Naive thymus-derived CD8-positive, alpha-beta T cell (primary cell): Measurements from ENCODE around the gene SLIT3. TPM values are rescaled to one million over a fixed set of nuclear protein-coding genes. Genes with fewer than 3 reads are reported as not detected.

Experiments
- ATAC-seq, 2 donors: fragments of 150-1000 bp; cut with Tn5 transposase in 1 of 2; sonication (Bioruptor Pico), chemical (Tn5 transposase) in 1 of 2; 1 replicate in 1 of 2; 2 replicates in 1 of 2; pipeline ENCODE4 v1.10.0; 2021; ENCODE audit warnings: mild to moderate bottlenecking in 2 of 2, moderate library complexity in 2 of 2
- POLR2A ChIA-PET: fragments of 350-600 bp; sonication (Branson Sonifier 250); formaldehyde crosslinking; loops from one replicate; lab custom pipeline; 2021; ENCODE audit warnings: antibody characterized with exemption; lab: Charles Lee
- DNase-seq, 10 donors: peaks; one replicate each; pipeline versions ENCODE4 v3.0.0 to v3.0.0-alpha.2; 2020 to 2022
- H3K27ac Mint-ChIP-seq, 10 donors: one replicate each; pipeline ENCODE4 v1.8.0; 2020 to 2022; ENCODE audit warnings: mild to moderate bottlenecking in 10 of 10, mixed read lengths in 10 of 10, moderate library complexity in 4 of 10, inconsistent platforms in 1 of 10
- H3K27me3 Mint-ChIP-seq, 5 donors: one replicate each; pipeline ENCODE4 v1.8.0; 2021 to 2022; ENCODE audit warnings: mixed read lengths in 5 of 5
- H3K36me3 Mint-ChIP-seq, 3 donors: one replicate each; pipeline ENCODE4 v1.8.0; 2020 to 2022; ENCODE audit warnings: mixed read lengths in 3 of 3, mild to moderate bottlenecking in 2 of 3, inconsistent platforms in 1 of 3
- H3K4me1 Mint-ChIP-seq, 4 donors: one replicate each; pipeline ENCODE4 v1.8.0; 2021 to 2022; ENCODE audit warnings: mixed read lengths in 4 of 4
- H3K4me3 Mint-ChIP-seq, 10 donors: one replicate each; pipeline ENCODE4 v1.8.0; 2020 to 2022; ENCODE audit warnings: mild to moderate bottlenecking in 10 of 10, mixed read lengths in 10 of 10, moderate library complexity in 6 of 10, inconsistent platforms in 1 of 10
- H3K9me3 Mint-ChIP-seq, 9 donors: one replicate each; pipeline ENCODE4 v1.8.0; 2020 to 2022; ENCODE audit warnings: mixed read lengths in 9 of 9, mild to moderate bottlenecking in 3 of 9, inconsistent platforms in 1 of 9, moderate library complexity in 1 of 9
- polyA plus RNA-seq, 3 donors: library from polyadenylated mRNA; unstranded; fragments of 300-500 nt; fragmentation: Illumina TruSeq; gene quantifications; one replicate each; pipeline ENCODE4 v1.2.3, GENCODE V29; 2021
- total RNA-seq, 8 experiments: library from RNA in 2 of 8; stranded (reverse) in 2 of 8; gene quantifications; one replicate each; pipeline ENCODE4 v1.2.3 and lab custom pipeline; 2021 to 2026

SLIT3 gene
- total and polyA plus RNA-seq, 5 experiments from 2014 or later, result not detected

DNA sequence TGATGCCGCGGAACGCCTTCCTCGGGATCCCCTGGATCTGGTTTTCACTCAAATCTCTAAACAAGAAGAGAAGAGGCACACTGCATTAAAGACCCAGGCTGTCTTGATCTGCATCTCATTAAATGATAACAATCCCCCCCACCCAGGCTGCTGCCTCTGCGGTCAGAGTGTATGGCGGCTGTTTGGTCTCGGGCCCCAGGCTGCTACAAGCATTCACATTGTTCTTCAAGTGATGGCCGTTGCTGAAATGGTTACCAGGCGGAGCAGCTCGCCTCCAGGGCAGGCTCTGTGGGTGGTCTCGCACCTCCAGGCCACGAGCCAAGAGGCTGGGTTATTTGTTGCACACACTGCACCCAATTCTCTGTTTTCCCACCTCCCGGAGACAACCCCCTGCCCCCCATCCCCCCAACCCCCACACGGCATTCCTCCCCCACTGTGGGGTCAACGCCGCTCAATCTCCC, 417.6 kb downstream of the SLIT3 start:
- Mint-ChIP-seq H3K9me3 (no peaks in the 10 kb centered on the region), H3K27ac (no peak overlapping the region), H3K27me3 (peaks cover 0 to 10% (median 0%) of the 10 kb centered on the region in 5 donors), H3K4me3 (peak overlapping the region in 1 of 10 donors; percentile 45), H3K4me1 (peaks cover 0 to 10% (median 0%) of the 10 kb centered on the region in 4 donors), H3K36me3 (no peaks in the 10 kb centered on the region)
- ATAC-seq, result no peak
- no peak for DNase-seq
- POLR2A ChIA-PET, result no interaction called here

DNA sequence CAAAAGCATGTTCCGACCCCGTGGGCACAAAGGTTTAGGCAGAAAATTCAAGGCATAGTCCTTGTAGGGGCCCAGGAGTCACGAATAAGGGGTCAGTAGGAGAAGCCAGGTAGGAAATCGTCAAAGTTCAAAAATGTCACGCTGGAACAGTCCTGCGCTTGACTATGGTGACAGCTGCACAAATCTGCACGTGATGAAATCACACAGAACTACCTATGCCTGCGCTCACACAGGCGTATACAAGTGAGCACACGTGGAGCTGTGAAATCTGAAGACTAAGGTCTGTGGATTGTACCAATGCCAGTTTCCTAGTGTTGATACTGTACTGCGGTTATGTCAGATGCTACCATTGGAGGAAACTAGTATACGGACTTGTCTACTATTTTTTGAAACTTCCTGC, 418.7 kb downstream of the SLIT3 start:
- ATAC-seq (no peak), DNase-seq (no peak)
- H3K4me1 Mint-ChIP-seq, result peaks cover 0 to 12% (median 1%) of the 10 kb centered on the region in 4 donors
- H3K9me3 Mint-ChIP-seq, result peaks cover 0 to 2% (median 0%) of the 10 kb centered on the region in 9 donors
- POLR2A ChIA-PET, result no interaction called here
- H3K36me3 Mint-ChIP-seq, result no peaks in the 10 kb centered on the region
- peaks cover 2 to 9% (median 4%) of the 10 kb centered on the region in 5 donors for H3K27me3 Mint-ChIP-seq
- H3K4me3 Mint-ChIP-seq, result no peak overlapping the region
- no peak overlapping the region for H3K27ac Mint-ChIP-seq

- ATAC-seq (no peak), DNase-seq (no peak)
- POLR2A ChIA-PET, result no interaction called here
- H3K4me3 Mint-ChIP-seq, result no peak overlapping the region
- peaks cover 6 to 12% (median 8%) of the 10 kb centered on the region in 5 donors for H3K27me3 Mint-ChIP-seq
- H3K27ac Mint-ChIP-seq, result no peak overlapping the region
- H3K9me3 Mint-ChIP-seq, result peaks cover 0 to 4% (median 0%) of the 10 kb centered on the region in 9 donors
- peaks cover 0 to 12% (median 3%) of the 10 kb centered on the region in 4 donors for H3K4me1 Mint-ChIP-seq
- H3K36me3 Mint-ChIP-seq, result no peaks in the 10 kb centered on the region
Observed at GRCh38 chr5:168881427-168882149, 419.4 kb downstream of the SLIT3 start.

- Mint-ChIP-seq H3K36me3 (no peaks in the 10 kb centered on the region), H3K4me1 (peaks cover 0 to 12% (median 3%) of the 10 kb centered on the region in 4 donors), H3K27ac (no peak overlapping the region), H3K9me3 (peaks cover 0 to 4% (median 0%) of the 10 kb centered on the region in 9 donors), H3K27me3 (peaks cover 6 to 17% (median 16%) of the 10 kb centered on the region in 5 donors), H3K4me3 (no peak overlapping the region)
- no peak for DNase-seq
- POLR2A ChIA-PET, result no interaction called here
- ATAC-seq, result no peak
Observed at GRCh38 chr5:168879929-168880328, 421.0 kb downstream of the SLIT3 start.

GRCh38 chr5:168879331-168879730, 421.6 kb downstream of the SLIT3 start:
- peaks cover 0 to 12% (median 3%) of the 10 kb centered on the region in 4 donors for H3K4me1 Mint-ChIP-seq

GRCh38 chr5:168878135-168878745, 422.7 kb downstream of the SLIT3 start:
- no peak overlapping the region for H3K27ac Mint-ChIP-seq
- peaks cover 0 to 4% (median 0%) of the 10 kb centered on the region in 9 donors for H3K9me3 Mint-ChIP-seq
- ATAC-seq (no peak), DNase-seq (no peak)
- POLR2A ChIA-PET, result no interaction called here
- H3K4me1 Mint-ChIP-seq, result peaks cover 0 to 12% (median 3%) of the 10 kb centered on the region in 4 donors
- no peaks in the 10 kb centered on the region for H3K36me3 Mint-ChIP-seq
- no peak overlapping the region for H3K4me3 Mint-ChIP-seq
- H3K27me3 Mint-ChIP-seq, result peaks cover 6 to 23% (median 19%) of the 10 kb centered on the region in 5 donors

More at GRCh38 chr5:168879331-168879730, 421.6 kb downstream of the SLIT3 start:
- Mint-ChIP-seq H3K9me3 (peaks cover 0 to 4% (median 0%) of the 10 kb centered on the region in 9 donors), H3K27me3 (peaks cover 6 to 22% (median 19%) of the 10 kb centered on the region in 5 donors), H3K36me3 (no peaks in the 10 kb centered on the region), H3K4me3 (no peak overlapping the region), H3K27ac (no peak overlapping the region)
- POLR2A ChIA-PET, result no interaction called here
- DNase-seq, result no peak
- no peak for ATAC-seq

DNA sequence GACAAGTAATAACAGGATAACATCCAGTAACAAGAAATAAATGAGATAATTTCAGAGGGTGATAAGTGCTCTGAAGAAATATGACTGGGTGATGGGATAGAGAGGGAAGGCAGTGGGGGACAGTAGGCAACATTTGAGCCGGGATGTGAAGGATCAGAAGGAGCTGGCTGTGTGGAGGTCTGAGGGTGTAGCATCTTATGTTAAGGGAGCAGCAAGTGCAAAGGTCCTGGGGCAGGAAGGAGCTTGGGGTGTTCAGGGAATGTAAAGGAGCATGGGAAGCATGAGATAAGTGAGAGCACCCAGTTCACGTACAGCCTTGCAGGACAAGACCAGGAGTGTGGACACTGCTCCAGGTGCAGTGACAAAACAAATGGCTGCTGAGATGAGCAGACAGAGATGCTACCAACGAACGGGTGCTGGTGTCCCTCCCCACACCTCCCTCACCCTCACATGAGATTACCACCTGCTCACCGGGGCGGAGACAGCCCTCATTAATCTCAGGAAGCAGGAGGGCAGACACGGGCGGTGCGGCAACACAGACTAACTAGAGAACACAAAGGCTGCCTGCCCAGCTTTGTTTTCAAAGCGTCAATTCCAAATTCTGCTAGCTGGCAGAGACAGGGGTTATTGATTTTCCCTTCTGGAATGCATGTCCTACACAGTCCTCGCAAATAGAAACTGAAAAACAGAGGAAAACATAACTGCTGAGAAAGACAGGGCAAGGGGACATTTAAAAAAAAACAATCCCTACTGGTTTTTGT, 423.6 kb downstream of the SLIT3 start:
- POLR2A ChIA-PET, result no interaction called here
- peaks cover 0 to 4% (median 0%) of the 10 kb centered on the region in 9 donors for H3K9me3 Mint-ChIP-seq
- peaks cover 6 to 23% (median 23%) of the 10 kb centered on the region in 5 donors for H3K27me3 Mint-ChIP-seq
- ATAC-seq (no peak), DNase-seq (no peak)
- no peaks in the 10 kb centered on the region for H3K36me3 Mint-ChIP-seq
- H3K27ac Mint-ChIP-seq, result no peak overlapping the region
- H3K4me3 Mint-ChIP-seq, result no peak overlapping the region
- H3K4me1 Mint-ChIP-seq, result peaks cover 0 to 12% (median 3%) of the 10 kb centered on the region in 4 donors

- POLR2A ChIA-PET, result no interaction called here
- ATAC-seq, result no peak
- peaks cover 0 to 12% (median 3%) of the 10 kb centered on the region in 4 donors for H3K4me1 Mint-ChIP-seq
Observed at GRCh38 chr5:168876419-168876818, 424.5 kb downstream of the SLIT3 start.

DNA sequence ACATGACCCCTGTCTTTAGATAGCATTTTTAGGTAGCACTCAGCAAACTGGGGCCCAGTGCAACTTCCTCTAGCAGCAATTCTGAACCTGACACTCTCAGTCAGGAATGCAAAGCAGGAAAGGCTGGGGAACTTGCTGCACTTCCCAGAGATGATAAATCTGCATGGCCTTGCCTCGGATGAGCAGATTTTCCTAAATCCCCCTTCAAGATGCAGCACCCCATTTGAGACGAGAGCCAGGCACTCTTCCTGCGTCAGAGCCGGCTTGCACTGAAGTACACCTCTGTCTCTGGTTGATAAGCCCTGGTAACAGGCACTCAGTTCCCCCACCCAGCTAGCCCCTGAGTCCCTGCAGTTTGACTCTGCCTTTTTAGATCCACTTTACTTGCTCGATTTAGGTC, 425.1 kb downstream of the SLIT3 start:
- DNase-seq (no peak), ATAC-seq (no peak)
- no peak overlapping the region for H3K27ac Mint-ChIP-seq
- H3K4me1 Mint-ChIP-seq, result peaks cover 0 to 12% (median 3%) of the 10 kb centered on the region in 4 donors
- POLR2A ChIA-PET, result no interaction called here
- no peaks in the 10 kb centered on the region for H3K36me3 Mint-ChIP-seq
- H3K9me3 Mint-ChIP-seq, result peaks cover 0 to 4% (median 0%) of the 10 kb centered on the region in 9 donors
- peaks cover 6 to 29% (median 23%) of the 10 kb centered on the region in 5 donors for H3K27me3 Mint-ChIP-seq
- H3K4me3 Mint-ChIP-seq, result no peak overlapping the region

More at GRCh38 chr5:168876419-168876818, 424.5 kb downstream of the SLIT3 start:
- peak overlapping the region in 1 of 10 donors; percentile 35 for H3K4me3 Mint-ChIP-seq
- H3K9me3 Mint-ChIP-seq, result peaks cover 0 to 4% (median 0%) of the 10 kb centered on the region in 9 donors
- no peak for DNase-seq
- H3K27me3 Mint-ChIP-seq, result peaks cover 6 to 25% (median 23%) of the 10 kb centered on the region in 5 donors
- H3K36me3 Mint-ChIP-seq, result no peaks in the 10 kb centered on the region
- H3K27ac Mint-ChIP-seq, result no peak overlapping the region

- Mint-ChIP-seq H3K9me3 (peaks cover 0 to 4% (median 0%) of the 10 kb centered on the region in 9 donors), H3K27ac (no peak overlapping the region), H3K36me3 (no peaks in the 10 kb centered on the region), H3K27me3 (peaks cover 6 to 26% (median 23%) of the 10 kb centered on the region in 5 donors), H3K4me3 (no peak overlapping the region), H3K4me1 (peaks cover 0 to 7% (median 3%) of the 10 kb centered on the region in 4 donors)
- POLR2A ChIA-PET, result no interaction called here
- ATAC-seq (no peak), DNase-seq (no peak)
Observed at GRCh38 chr5:168874713-168875380, 426.1 kb downstream of the SLIT3 start.

- Mint-ChIP-seq H3K4me3 (no peak overlapping the region), H3K9me3 (peaks cover 0 to 2% (median 0%) of the 10 kb centered on the region in 9 donors), H3K27ac (no peak overlapping the region), H3K27me3 (peaks cover 3 to 22% (median 20%) of the 10 kb centered on the region in 5 donors), H3K36me3 (no peaks in the 10 kb centered on the region), H3K4me1 (peaks cover 0 to 3% (median 0%) of the 10 kb centered on the region in 4 donors)
- DNase-seq (no peak), ATAC-seq (no peak)
- POLR2A ChIA-PET, result no interaction called here
Observed at GRCh38 chr5:168872246-168872645, 428.7 kb downstream of the SLIT3 start.

- peaks cover 0 to 12% (median 12%) of the 10 kb centered on the region in 5 donors for H3K27me3 Mint-ChIP-seq
- POLR2A ChIA-PET, result no interaction called here
- ATAC-seq, result no peak
- no peaks in the 10 kb centered on the region for H3K4me1 Mint-ChIP-seq
- no peaks in the 10 kb centered on the region for H3K36me3 Mint-ChIP-seq
- no peaks in the 10 kb centered on the region for H3K9me3 Mint-ChIP-seq
- H3K27ac Mint-ChIP-seq, result no peak overlapping the region
- DNase-seq, result no peak
- no peak overlapping the region for H3K4me3 Mint-ChIP-seq
Observed at GRCh38 chr5:168870910-168871309, 430.0 kb downstream of the SLIT3 start.
